GM21717 (cell line): Measurements from ENCODE around the gene IQUB.
"Not testable (repeated sequence)": the region's sequence is repeated elsewhere in the genome, so short reads cannot be mapped to it uniquely, and the experiment has no call there.

Experiments used
- ATAC-seq: cut with Tn5 transposase; IDR thresholded peaks from one replicate; pipeline ENCODE4 v1.9.1; 2021; ENCODE audit warnings: mild to moderate bottlenecking, moderate library complexity; ENCODE audit not compliant: unreplicated experiment

Gene IQUB

DNA sequence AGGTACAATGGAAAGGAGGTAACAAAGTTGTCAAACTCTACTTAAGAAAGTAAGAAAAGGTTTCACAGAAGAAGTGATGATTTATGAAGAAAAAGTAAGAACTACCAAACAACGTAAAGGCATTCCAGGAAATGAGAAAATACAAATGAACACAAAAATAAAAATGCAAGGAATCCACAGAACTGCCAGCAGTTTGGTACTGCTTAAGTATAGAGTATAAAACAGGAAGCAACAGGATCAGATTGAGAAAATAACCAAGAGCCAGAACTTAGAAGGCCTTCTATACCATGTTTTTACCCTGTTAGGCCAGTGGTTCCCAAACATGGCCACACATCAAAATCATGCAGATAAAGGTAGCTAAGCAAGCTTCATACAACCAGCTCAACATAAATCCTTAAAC lies 14.0 kb upstream of the IQUB start:
- ATAC-seq = no peak

DNA sequence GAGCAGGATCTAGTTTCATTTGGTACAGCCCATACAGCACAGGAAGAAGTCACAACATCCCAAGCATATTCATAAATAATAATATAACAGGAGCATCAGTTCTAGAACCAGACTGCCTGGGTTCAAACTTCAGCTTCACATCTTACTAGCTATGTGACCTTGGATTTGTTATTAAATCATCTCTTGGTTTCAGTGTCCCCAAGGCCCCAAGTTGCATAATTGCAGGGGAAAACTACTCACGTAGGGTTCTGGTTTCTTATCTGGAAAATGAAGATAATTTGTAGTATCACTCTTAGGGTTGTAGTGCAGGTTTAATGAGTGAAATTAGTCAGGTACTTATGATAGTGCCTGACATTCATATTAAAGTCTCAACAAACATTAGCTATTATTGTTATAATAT lies 5.5 kb upstream of the IQUB start:
- no peak for ATAC-seq

DNA sequence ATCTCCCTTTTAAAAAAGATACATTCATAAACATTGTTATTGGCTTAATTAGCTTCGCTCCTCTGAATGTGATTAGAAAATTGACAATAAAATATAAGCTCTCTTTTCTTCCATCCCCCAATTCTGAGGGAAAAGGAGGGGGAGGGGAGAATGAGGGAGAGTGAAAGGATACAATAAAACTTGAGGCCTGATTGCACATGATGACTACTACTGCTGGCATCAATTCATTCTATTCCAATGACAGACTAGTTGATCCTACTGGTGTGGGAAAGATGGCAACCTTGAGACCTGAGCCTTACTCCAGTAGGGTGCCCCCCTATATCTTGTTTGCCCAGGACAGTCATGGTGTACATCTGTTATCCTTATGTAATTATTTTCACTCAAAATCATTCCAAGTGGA lies 4.5 kb upstream of the IQUB start:
- ATAC-seq = no peak

DNA sequence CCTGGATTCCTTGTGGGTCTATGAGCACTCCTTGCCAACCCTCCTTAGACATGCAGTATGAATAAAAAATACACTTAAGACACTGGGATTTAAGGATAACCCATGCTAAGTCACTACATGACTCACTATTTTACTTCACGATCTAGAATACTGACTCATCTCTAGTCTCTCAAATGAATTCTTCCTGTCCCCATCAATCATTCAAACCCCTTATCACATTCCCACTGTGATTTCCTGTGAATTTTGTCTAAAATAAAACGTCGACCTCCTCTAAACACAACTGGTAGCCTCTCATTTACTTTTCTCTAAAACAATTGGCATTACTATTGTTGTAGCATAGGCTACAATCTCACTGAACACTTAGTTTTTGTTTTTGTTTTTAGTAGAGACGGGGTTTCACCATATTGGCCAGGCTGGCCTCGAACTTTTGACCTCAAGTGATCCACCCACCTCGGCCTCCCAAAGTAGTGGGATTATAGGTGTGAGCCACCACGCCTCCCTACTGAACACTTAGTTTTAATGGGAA lies 3.9 kb upstream of the IQUB start:
- no peak for ATAC-seq

DNA sequence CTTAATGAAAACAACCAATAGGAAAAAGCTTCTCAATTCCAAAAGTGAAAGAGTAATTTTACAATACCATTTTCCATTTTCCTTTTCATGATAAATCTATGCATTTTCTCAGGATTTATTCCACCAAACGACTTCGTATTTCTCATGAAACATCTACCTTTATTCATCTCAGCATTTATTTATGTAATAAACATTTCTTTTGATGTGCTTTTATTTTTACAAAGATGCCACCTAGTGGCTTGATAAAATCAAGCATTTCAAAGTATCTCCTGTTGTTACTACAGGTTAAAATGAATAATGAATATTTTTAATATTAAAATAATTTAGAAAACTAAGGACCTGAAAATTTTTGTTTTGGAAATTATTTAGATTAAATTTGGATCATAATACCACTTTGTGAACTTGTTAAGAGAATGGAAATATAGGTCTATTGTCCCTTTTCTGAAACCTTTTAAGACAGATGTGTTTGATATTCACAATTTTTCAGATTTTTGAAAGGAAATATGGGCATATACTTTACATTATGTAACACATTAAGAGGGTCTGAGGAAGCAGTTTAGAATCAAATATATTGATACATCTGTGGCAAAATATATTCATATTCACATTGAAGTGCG lies 2.7 kb upstream of the IQUB start:
- ATAC-seq = no peak

DNA sequence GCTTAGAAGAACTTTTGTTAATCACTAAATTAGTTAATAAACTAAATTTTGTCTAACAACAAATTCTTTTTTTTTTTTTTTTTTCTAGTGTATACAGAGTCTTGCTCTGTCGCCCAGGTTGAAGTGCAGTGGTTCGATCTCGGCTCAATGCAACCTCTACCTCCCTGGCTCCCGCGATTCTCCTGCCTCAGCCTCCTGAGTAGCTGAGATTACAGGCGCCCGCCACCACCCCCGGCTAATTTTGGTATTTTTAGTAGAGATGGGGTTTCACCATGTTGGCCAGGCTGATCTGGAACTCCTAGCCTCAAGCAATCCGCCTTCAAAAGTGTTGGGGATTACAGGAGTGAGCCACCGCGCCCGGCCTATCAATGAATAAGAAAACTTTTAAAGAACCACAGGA lies 1.1 kb upstream of the IQUB start:
- ATAC-seq = no peak

DNA sequence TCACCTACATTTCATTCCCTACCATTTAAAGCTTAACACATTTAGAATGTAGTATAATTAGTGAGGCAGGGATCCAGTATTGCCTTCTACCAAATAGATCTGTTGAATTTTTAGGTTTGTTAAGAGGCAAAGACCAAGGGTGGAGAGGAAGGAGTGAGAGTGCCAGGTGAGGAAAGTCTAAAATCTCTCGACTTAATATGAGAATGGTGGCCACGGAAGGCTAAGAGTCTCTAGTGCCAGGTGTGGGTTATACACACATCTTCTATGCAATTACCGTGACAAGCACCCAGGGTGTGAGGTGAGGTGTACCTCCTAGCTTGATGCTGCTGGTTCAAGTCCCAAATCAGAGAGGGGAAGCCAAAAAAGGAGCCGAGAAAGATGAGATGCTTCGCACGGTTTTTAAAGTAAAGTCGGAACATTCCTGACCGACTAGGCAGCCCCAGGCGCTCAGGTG lies 439 bp downstream of the IQUB start:
- peak; percentile 8 for ATAC-seq

DNA sequence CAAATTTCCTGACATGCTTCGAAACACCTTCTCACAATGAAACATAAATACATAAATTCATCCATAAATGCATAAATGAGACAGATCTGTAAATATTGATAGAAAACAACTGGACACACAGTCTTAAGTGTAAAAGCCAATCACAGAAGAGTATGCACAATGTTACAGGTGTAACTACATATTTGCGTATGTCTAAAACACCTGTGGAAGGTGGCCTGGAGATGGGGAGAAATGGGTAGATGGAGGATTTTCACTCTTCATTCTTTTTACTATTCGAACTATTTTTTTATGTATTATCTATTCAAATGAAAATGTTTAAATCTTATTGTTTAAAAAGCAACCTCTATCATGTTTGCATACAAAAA lies 860 bp downstream of the IQUB start:
- no peak for ATAC-seq

DNA sequence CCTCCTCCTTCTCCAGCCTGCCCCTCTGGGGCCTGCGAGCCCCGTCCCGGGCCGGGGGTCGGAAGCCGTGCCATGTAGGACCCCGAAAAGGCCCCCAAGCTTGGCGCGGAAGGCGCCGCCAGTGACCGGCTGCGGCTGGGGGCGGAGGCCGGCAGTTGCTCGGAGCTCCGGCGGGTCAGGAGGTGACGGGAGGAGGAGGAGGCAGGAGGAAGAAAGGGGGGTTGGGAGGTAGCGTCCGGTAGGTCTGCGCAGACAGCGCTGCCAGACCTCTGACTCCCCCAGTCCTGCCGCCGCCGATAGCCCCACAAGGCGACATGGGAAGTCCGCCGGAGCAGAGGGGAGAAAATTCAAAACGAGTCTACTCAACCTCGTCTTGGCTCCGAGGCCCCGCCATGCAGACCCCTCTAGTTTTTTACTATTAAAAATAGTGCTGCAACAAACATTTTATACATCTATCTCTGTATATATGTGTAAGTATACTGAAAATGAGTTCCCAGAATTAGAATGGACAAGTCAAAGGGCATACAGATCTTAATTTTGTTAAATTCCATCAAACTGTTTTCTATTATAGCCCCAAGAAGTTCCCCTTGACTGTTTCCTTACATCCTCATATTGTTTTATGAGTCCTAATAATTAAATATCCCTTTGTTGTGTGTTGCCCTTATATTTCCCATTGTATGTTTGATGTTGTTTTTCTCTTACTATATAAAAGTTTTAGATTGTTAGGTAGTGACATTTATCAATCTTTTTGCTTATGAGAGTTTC lies 1.4 kb downstream of the IQUB start:
- peak; percentile 24 for ATAC-seq

DNA sequence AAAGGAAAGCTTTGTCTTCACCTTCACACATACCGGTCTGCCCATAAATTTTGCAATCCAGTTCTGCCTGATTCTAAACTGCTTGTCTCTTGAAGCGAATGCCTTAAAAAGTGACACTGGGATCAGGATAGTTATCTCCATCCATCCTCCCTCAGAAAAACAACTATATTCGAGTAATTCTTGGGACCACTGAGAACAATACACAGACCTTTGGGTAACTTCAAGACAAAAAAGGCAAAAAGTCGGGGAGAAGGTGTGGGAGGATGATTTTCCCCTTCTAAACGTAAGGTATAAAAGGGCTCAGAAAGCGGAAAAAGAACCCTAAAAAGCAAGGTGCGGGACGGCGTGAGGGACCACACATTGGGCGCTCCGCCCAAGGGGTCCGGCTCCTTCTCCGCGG lies 2.1 kb downstream of the IQUB start:
- ATAC-seq = not testable (repeated sequence)

DNA sequence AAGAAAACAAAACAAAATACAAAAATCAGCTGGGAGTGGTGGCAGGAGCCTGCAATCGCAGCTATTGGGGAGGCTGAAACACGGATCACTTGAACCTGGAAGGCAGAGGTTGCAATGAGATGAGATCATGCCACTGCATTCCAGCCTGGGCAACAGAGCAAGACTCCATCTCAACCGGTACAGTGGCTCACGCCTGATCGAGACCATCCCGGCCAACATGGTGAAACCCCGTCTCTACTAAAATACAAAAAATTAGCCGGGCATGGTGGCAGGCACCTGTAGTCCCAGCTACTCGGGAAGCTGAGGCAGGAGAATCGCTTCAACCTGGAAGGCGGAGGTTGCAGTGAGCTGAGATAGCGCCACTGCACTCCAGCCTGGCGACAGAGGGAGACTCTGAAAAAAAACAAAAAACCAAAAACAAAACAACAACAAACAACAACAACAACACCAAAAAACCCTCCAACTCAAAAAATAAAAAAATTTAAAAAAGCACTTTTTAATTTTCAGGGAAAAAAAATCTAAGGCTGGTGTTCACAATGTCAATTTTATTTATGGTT lies 4.3 kb downstream of the IQUB start:
- not testable (repeated sequence) for ATAC-seq

DNA sequence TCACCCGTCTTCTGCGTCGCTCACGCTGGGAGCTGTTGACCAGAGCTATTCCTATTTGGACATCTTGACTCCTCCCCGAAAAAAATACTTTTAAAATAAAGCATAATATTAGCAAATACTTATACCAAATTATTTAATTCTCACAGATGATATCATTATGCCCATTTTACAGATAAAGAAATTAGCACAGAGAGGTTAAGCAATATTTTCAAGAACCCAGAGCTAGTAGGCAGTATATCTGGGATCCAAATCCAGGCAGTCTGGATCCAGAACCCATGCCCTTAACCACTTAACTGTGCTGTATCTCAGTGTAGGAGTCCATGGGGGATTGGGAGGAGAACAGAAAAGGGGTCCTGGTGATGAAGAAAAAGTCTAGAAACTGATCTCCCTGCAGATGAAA lies 6.1 kb downstream of the IQUB start:
- ATAC-seq = no peak

DNA sequence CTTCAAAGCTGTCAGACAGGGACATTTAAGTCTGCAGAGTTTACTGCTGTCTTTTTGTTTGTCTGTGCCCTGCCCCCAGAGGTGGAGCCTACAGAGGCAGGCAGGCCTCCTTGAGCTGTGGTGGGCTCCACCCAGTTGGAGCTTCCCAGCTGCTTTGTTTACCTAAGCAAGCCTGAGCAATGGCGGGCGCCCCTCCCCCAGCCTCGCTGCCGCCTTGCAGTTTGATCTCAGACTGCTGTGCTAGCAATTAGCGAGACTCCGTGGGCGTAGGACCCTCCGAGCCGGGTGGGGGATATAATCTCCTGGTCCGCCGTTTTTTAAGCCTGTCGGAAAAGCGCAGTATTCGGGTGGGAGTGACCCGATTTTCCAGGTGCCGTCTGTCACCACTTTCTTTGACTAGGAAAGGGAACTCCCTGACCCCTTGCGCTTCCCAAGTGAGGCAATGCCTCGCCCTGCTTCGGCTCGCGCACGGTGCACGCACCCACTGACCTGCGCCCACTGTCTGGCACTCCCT lies 6.6 kb downstream of the IQUB start:
- not testable (repeated sequence) for ATAC-seq

DNA sequence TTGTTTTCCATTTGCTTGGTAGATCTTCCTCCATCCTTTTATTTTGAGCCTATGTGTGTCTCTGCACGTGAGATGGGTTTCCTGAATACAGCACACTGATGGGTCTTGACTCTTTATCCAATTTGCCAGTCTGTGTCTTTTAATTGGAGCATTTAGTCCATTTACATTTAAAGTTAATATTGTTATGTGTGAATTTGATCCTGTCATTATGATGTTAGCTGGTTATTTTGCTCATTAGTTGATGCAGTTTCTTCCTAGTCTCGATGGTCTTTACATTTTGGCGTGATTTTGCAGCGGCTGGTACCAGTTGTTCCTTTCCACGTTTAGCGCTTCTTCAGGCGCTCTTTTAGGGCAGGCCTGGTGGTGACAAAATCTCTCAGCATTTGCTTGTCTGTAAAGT lies 7.9 kb downstream of the IQUB start:
- not testable (repeated sequence) for ATAC-seq

DNA sequence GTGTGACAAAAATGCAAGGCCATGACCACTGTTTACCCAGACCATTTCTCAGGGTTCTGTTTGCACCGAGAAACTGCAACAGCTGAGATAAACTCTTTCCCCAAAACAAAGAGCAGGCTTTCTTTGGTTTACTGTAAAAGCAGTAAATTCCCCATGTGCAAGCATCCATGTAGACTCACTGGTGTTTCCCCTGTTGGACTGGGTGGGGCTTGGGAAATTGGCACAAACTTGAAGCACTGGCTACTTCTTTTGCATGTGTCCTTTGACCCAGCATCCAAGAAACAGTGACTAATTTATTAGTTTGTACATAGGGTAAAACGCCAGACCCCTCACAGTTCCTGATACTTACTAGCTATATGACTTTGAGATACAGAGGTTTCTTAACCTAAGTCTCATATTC lies 12.3 kb downstream of the IQUB start:
- no peak for ATAC-seq

DNA sequence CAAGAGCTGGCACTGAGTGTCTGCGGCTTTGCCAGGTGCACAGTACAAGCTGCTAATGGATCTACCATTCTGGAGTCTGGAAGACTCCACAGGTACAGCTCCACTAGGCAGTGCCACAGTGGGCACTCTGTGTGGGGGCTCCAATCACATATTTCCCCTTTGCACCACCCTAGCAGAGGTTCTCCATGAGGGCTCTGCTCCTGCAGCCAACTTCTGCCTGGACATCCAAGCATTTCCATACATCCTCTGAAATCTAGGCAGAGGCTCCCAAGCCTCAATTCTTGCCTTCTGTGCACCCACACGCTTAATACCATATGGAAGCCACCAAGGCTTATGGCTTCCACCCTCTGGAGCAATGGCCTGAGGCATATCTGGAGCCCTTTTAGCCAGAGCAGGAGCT lies 29.2 kb downstream of the IQUB start:
- ATAC-seq = no peak

DNA sequence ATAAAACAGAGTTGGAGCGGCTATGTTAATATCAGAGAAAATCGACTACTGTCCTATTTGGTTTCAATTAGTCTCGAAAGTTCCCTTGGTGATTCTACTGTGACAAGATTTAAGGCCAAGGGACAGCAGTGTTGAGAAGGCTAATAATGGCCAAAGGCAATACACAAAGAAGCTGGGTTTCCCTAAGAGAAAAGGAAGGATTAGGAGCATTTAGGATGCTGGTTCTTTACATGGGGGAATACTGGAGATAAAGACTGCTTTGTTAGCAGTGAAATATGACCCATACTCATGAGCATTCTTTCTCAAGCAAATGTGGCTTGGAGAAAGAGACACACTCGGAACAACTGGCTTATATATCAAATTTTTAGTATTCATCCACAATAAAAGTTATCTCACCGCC lies 32.2 kb downstream of the IQUB start:
- ATAC-seq = no peak

DNA sequence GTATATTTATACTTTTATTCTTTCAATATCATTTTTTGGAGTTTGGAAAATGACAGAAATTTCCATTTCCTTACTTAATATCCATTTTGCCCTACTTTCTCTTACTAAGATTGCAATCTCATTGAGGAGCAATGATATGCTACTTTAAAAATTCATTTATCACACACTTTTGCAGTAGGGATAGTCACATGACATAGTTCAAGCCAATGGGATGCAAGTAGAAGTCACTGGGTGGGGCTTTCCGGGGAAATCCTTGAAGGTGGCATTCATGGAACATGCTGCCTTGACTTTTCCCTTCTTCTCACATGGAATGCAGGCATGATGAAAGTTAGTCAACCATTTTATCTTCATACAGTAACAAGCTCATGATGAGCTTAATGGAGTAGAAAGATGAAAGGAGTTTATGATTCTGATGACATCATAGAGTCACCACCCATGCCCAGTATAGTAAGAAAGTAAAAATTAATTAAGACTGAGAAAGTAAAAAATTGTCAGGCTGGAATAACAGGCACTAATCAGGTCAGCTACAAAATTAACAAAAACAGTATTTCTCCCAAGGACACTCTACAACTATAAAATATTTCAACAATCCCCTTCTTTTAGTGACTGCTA lies 33.4 kb downstream of the IQUB start:
- ATAC-seq = no peak

DNA sequence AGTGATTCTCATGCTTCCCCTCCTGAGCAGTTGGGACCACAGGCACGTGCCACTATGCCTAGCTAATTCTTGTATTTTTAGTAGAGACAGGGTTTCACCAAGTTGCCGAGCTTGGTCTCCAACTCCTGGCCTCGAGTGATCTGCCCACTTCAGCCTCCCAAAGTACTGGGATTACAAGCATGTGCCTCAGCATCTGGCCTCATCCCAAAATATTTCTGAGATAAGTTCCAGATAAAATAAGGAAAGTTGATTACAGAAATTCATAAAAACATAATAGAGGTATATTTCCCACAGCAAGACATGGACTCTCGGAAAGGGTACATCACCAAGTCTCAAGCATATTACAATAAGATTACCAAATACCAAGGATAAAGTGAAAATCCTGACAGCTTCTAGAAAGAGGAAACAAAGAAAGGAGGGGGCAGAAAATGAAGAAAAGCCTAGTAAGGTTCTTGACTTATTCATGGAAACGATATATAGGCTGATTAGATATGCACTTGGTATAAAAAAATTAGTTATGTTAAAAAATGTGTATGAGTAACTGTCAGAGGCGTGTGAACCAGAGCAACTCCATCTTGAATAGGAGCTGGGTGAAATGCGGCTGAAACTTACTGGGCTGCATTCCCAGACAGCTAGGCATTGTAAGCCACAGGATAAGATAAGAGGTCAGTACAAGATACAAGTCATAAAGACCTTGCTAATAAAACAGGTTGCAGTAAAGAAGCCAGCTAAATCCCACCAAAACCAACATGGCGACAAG lies 35.0 kb downstream of the IQUB start:
- ATAC-seq = no peak

DNA sequence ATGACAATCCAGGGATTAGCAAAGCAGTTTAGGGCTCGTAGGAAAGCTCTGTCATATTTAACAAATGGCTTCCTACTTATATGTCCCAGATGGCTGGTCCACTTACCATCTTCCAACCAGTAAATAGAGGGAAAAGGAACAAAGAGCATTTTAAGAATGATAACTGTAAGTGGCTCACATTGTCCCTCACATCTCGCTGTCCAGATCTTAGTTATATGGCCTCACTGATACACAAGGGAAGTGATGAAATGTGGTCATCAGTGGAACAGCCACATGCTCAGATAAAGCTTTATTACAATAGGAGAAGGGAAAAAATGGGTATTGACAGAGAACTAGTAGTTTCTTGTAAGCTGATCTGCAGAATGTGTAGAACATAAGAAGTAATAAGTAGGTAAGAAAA lies 35.8 kb downstream of the IQUB start:
- no peak for ATAC-seq

DNA sequence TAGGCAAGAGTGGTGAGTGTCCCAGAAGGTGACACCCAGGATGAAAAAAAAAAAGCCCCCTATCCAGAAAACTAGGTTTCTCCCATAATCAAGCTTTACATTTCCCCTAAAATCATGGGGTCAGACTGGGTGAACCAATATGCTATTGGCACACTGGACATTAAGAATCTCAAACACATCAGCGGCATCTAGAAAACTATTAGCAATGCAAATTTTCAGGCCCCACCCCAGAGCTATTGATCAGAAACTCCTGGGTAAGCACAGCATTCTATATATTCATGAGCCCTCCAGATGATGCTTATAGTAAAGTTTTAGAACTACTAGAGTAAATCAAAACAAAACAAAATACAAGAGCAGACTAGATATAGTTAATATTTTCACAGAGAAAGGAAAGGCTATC lies 36.4 kb downstream of the IQUB start:
- no peak for ATAC-seq
